ENCODE measurements around the gene NDUFS8. TPM values are rescaled to one million over a fixed set of nuclear protein-coding genes. Genes with fewer than 3 reads are reported as not detected.

The NDUFS8 gene
- total and polyA plus RNA-seq, 2 of the 13 experiments (the other 11 are each of a cell fraction or from before 2014, with no cell fraction given): 96.7 to 158 TPM

- TF ChIP-seq TCF7 (IDR thresholded peaks at IDR 0.05; ENCODE audit: low read depth): no peak
- TF ChIP-seq ZNF296 (CRISPR knock-in tag; conservative IDR thresholded peaks at IDR 0.05): peak; percentile 56; the same call in 1 of the 2 replicates
- no peak for TF ChIP-seq ZNF251 (CRISPR knock-in tag; IDR thresholded peaks at IDR 0.05)
- no peak; the same call in 1 of the 2 replicates for TF ChIP-seq MAF1 (CRISPR knock-in tag; IDR thresholded peaks at IDR 0.05; ENCODE audit: borderline replicate concordance)
- peak; percentile 53; the same call in 1 of the 2 replicates for TF ChIP-seq GABPB1 (CRISPR knock-in tag; IDR thresholded peaks at IDR 0.05)
- TF ChIP-seq SAP130 (CRISPR knock-in tag; IDR thresholded peaks at IDR 0.05; ENCODE audit: low read depth): peak; percentile 34
- no peak for TF ChIP-seq NFE2L1 (CRISPR knock-in tag; IDR thresholded peaks at IDR 0.05; ENCODE audit: borderline replicate concordance)
- no peak for TF ChIP-seq ZNF12 (CRISPR knock-in tag; IDR thresholded peaks at IDR 0.05)
Measured at GRCh38 chr11:68010090-68011041, 20.1 kb upstream of the NDUFS8 start, which contains the start of gene ALDH3B1 (continued).

DNA sequence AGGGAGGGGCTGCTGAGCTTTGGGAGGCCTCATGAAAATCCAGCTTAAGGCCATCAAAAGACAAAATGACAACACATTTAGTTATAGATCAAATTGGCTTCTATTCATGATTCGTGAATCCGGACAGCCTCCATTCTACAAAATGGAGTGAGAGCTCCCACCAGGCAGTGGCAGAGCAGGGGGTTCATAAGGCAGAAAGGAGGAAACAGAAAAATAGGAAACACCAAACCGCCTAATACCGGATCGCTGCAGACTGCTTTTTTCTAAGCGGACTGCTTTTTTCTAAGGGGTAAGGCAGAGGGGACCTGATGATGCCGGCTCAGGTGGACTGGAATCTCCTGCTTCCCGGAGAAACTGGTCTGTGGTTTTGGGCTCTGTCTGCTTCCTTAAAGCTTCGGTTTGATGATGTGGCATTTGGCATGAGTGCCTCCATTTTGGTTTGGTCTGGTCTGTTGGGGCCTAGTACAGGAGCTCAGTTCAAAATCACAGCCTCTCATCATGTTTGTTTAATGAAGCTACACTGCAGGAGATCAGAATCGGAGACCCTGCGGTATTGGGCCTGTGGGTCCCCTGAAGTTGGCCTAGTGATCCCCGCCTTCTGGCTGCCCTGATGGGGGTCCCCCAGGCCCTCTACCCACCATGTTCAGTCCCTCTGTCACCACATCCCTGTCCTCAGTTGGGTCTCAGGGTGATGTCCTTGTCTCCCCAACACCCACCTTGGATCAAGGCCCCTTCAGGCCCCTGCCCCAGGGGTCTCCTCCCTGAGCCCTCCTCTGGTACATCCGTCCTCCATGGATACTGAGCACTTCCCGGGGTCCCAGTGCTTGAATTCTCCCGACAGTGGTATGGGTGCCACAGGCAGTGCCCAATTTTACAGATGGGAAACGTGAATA, 19.2 kb upstream of the NDUFS8 start:
- peak; percentile 15 for FAIRE-seq
- no peaks in the 10 kb centered on the region for H3K36me3 ChIP-seq (replicated peaks in 1 of 2; ENCODE audit: control insufficient read depth in 1 of 2, insufficient read depth in 2 of 2, low read length in 2 of 2)

More for the DNA sequence above, 19.2 kb upstream of the NDUFS8 start:
- ChIA-PET POLR2A (interaction anchor here (0.8 to 2.9 kb wide), 9 partner anchors 9 to 198 kb away, joined by 3 to 15 read pairs (median 5); no protein-coding TSS in a partner anchor), CTCF (ENCODE audit: low intra/inter-chr PET ratio, low total read pairs) (no interaction called here)
- H3K9me3 ChIP-seq (ENCODE audit: low read length): no peaks in the 10 kb centered on the region
- in situ Hi-C loops (cut with HindIII; ENCODE audit: extremely low pct_ligation_motif_present, low pct_unique_long_range_greater_than_20kb) (no loop called here), intact Hi-C loops (cut with micrococcal nuclease; ENCODE audit: unreplicated experiment) (no loop called here)
- peak overlapping the region; percentile 76; the same call in 1 of the 2 replicates for H3K9ac ChIP-seq (ENCODE audit: insufficient read depth, low read depth, low read length)
- peaks cover 91% of the 10 kb centered on the region for H3K4me1 ChIP-seq (ENCODE audit: insufficient read depth, low read length)
- H3K4me2 ChIP-seq (ENCODE audit: low read depth, low read length): peak overlapping the region; percentile 96
- no TSS peak for BruUV-seq (replicated peaks)
- H4K20me1 ChIP-seq (ENCODE audit: insufficient read depth, low read length): no peaks in the 10 kb centered on the region
- no peak for DNase-seq (ENCODE audit: low spot score)
- H2AFZ ChIP-seq (ENCODE audit: low read length): no peak overlapping the region
- no peaks in the 10 kb centered on the region for H3K79me2 ChIP-seq (ENCODE audit: insufficient read depth, low read length)
- 86% methylated on average over 13 of the region's 16 CpGs for WGBS (ENCODE audit: low lambda C conversion rate)
- ATAC-seq: no peak
- H3K27ac ChIP-seq (ENCODE audit: extremely low read length, insufficient read depth, low read length): peak overlapping the region; percentile 78
- TF ChIP-seq ZSCAN22 (CRISPR knock-in tag; IDR thresholded peaks at IDR 0.05) (no peak), ZNF609 (CRISPR knock-in tag; IDR thresholded peaks at IDR 0.05; ENCODE audit: borderline replicate concordance) (no peak), ZNF17 (CRISPR knock-in tag; IDR thresholded peaks at IDR 0.05) (no peak), CCAR2 (optimal IDR thresholded peaks at IDR 0.05; ENCODE audit: low read depth, low read length) (no peak), RCOR2 (CRISPR knock-in tag; IDR thresholded peaks at IDR 0.05) (0 out of 2 replicates have a peak, but pooled peaks have one; percentile 1)
- no peaks in the 10 kb centered on the region for H3K27me3 ChIP-seq (ENCODE audit: control insufficient read depth in 1 of 2, insufficient read depth in 2 of 2, low read length in 2 of 2)
- peak overlapping the region in 2 of 3 experiments; percentile 53 to 77; a peak in 3 of 6 replicates for H3K4me3 ChIP-seq (replicated peaks in 1 of 3; ENCODE audit: insufficient read depth in 1 of 3, low read depth in 2 of 3, low read length in 3 of 3)
